IPS-11a (cell line): Measurements from ENCODE around the gene ATP6V0A1.
"Not testable (repeated sequence)": the region's sequence is repeated elsewhere in the genome, so short reads cannot be mapped to it uniquely, and the experiment has no call there.

Experiments
- H3K4me3 ChIP-seq: one replicate; pipeline ENCODE4 v1.5.1; 2013; ENCODE audit warnings: low read depth, low read length, control low read depth

The ATP6V0A1 gene

GRCh38 chr17:42475835-42476234 lies 17.2 kb downstream of the ATP6V0A1 start:
- no peak overlapping the region for H3K4me3 ChIP-seq

- no peak overlapping the region for H3K4me3 ChIP-seq
Observed at GRCh38 chr17:42476411-42476810, 17.7 kb downstream of the ATP6V0A1 start.

GRCh38 chr17:42477173-42477572 lies 18.5 kb downstream of the ATP6V0A1 start:
- no peak overlapping the region for H3K4me3 ChIP-seq

GRCh38 chr17:42477824-42478223 lies 19.1 kb downstream of the ATP6V0A1 start:
- H3K4me3 ChIP-seq = not testable (repeated sequence)

GRCh38 chr17:42484304-42484703 lies 25.6 kb downstream of the ATP6V0A1 start:
- no peak overlapping the region for H3K4me3 ChIP-seq

- H3K4me3 ChIP-seq = no peak overlapping the region
Observed at GRCh38 chr17:42485680-42486079, 27.0 kb downstream of the ATP6V0A1 start.

GRCh38 chr17:42488032-42488431 lies 29.4 kb downstream of the ATP6V0A1 start:
- no peak overlapping the region for H3K4me3 ChIP-seq

- H3K4me3 ChIP-seq = no peak overlapping the region
Observed at GRCh38 chr17:42493319-42493718, 34.6 kb downstream of the ATP6V0A1 start.

- H3K4me3 ChIP-seq = no peak overlapping the region
Observed at GRCh38 chr17:42494673-42495072, 36.0 kb downstream of the ATP6V0A1 start.

- no peak overlapping the region for H3K4me3 ChIP-seq
Observed at GRCh38 chr17:42498828-42499227, 40.1 kb downstream of the ATP6V0A1 start.

- no peak overlapping the region for H3K4me3 ChIP-seq
Observed at GRCh38 chr17:42502091-42502490, 43.4 kb downstream of the ATP6V0A1 start.

- H3K4me3 ChIP-seq = no peak overlapping the region
Observed at GRCh38 chr17:42502926-42503325, 44.2 kb downstream of the ATP6V0A1 start.

- no peak overlapping the region for H3K4me3 ChIP-seq
Observed at GRCh38 chr17:42507671-42508070, 49.0 kb downstream of the ATP6V0A1 start.

- no peak overlapping the region for H3K4me3 ChIP-seq
Observed at GRCh38 chr17:42508426-42509165, 49.9 kb downstream of the ATP6V0A1 start.

GRCh38 chr17:42509409-42509808 lies 50.7 kb downstream of the ATP6V0A1 start:
- no peak overlapping the region for H3K4me3 ChIP-seq

GRCh38 chr17:42509841-42510240 lies 51.2 kb downstream of the ATP6V0A1 start:
- no peak overlapping the region for H3K4me3 ChIP-seq

- no peak overlapping the region for H3K4me3 ChIP-seq
Observed at GRCh38 chr17:42512246-42512645, 53.6 kb downstream of the ATP6V0A1 start.

GRCh38 chr17:42512733-42513251 lies 54.1 kb downstream of the ATP6V0A1 start:
- no peak overlapping the region for H3K4me3 ChIP-seq

GRCh38 chr17:42513686-42514085 lies 55.0 kb downstream of the ATP6V0A1 start:
- H3K4me3 ChIP-seq = no peak overlapping the region

GRCh38 chr17:42514279-42514678 lies 55.6 kb downstream of the ATP6V0A1 start:
- no peak overlapping the region for H3K4me3 ChIP-seq

GRCh38 chr17:42514867-42515266 lies 56.2 kb downstream of the ATP6V0A1 start:
- H3K4me3 ChIP-seq = no peak overlapping the region

GRCh38 chr17:42517516-42517915 lies 58.8 kb downstream of the ATP6V0A1 start:
- no peak overlapping the region for H3K4me3 ChIP-seq
